Endothelial cell of umbilical vein (primary cell): ENCODE results near the gene AP2A2.

Source experiments
- EZH2 ChIP-seq: IDR thresholded peaks from 2 replicates; pipeline ENCODE4 v1.6.1; 2012; ENCODE audit warnings: borderline replicate concordance, low read depth, mild to moderate bottlenecking, moderate library complexity, low read length, inconsistent platforms; ENCODE audit not compliant: severe bottlenecking
- JUN ChIP-seq: IDR thresholded peaks from 2 replicates; pipeline ENCODE4 v1.6.1; 2011; ENCODE audit warnings: borderline replicate concordance, low read depth; ENCODE audit not compliant: insufficient read length, insufficient read depth
- POLR2A ChIP-seq: IDR thresholded peaks from 2 replicates; pipeline ENCODE4 v1.6.1; 2012; ENCODE audit warnings: low read depth, mild to moderate bottlenecking, control low read depth, low read length
- POLR2AphosphoS5 ChIP-seq: IDR thresholded peaks from 2 replicates; pipeline ENCODE4 v1.6.1; 2012; ENCODE audit warnings: low read depth, mild to moderate bottlenecking, control low read depth, low read length, moderate library complexity; ENCODE audit not compliant: insufficient read depth
- TF ChIP-seq, protein P1 (sequence below), 2 donors: IDR thresholded peaks; 1 replicate in 1 of 2; 2 replicates in 1 of 2; pipeline ENCODE4 v1.5.1; 2011; ENCODE audit warnings: low read length in 2 of 2, mild to moderate bottlenecking in 2 of 2, moderate library complexity in 2 of 2, control low read depth in 1 of 2, inconsistent platforms in 1 of 2, low read depth in 1 of 2; ENCODE audit not compliant: insufficient read depth in 1 of 2; ENCODE audit errors: extremely low read depth in 1 of 2
- TF ChIP-seq, protein P2 (sequence below): IDR thresholded peaks from 2 replicates; pipeline ENCODE4 v1.6.1; 2011; ENCODE audit not compliant: insufficient read depth, insufficient read length

DNA sequence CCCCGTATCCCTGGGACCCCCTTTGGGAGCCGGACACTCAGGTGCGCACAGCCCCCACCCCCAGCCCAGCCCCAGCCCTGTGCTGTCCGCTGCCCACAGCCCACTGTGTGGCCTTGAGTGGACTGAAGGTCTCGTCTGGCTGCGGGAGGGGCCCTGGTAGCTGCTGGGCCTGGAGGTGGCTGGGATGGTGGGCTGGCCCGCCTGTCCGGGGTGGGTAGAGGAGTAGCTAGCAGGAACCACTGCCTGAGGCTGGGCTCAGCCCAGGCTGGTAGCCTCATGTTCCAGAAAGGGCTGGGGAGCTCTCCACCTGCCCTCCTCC, 115.4 kb downstream of the AP2A2 start:
- TF ChIP-seq, protein P1, sequence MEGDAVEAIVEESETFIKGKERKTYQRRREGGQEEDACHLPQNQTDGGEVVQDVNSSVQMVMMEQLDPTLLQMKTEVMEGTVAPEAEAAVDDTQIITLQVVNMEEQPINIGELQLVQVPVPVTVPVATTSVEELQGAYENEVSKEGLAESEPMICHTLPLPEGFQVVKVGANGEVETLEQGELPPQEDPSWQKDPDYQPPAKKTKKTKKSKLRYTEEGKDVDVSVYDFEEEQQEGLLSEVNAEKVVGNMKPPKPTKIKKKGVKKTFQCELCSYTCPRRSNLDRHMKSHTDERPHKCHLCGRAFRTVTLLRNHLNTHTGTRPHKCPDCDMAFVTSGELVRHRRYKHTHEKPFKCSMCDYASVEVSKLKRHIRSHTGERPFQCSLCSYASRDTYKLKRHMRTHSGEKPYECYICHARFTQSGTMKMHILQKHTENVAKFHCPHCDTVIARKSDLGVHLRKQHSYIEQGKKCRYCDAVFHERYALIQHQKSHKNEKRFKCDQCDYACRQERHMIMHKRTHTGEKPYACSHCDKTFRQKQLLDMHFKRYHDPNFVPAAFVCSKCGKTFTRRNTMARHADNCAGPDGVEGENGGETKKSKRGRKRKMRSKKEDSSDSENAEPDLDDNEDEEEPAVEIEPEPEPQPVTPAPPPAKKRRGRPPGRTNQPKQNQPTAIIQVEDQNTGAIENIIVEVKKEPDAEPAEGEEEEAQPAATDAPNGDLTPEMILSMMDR (IDR thresholded peaks at IDR 0.05; ENCODE audit: extremely low read depth in 1 of 2, insufficient read depth in 1 of 2, low read depth in 1 of 2, low read length in 2 of 2) = no peak
- no peak for TF ChIP-seq POLR2AphosphoS5
- TF ChIP-seq POLR2A = no peak
- TF ChIP-seq, protein P2, sequence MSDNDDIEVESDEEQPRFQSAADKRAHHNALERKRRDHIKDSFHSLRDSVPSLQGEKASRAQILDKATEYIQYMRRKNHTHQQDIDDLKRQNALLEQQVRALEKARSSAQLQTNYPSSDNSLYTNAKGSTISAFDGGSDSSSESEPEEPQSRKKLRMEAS = no peak
- no peak for TF ChIP-seq JUN
- no peak for TF ChIP-seq EZH2
